OCI-LY3 (cell line): ENCODE data around the gene STAT5B.
"Not testable (repeated sequence)": the region's sequence is repeated elsewhere in the genome, so short reads cannot be mapped to it uniquely, and the experiment has no call there.

Source experiments
- H2AFZ ChIP-seq: fragments of 200-600, 300-600 bp; shearing (Covaris generic); 2 replicates; pipeline ENCODE4 v1.6.0; 2014; ENCODE audit warnings: antibody characterized with exemption, low read depth, low read length
- H3K27ac ChIP-seq: fragments of 200-600, 300-600 bp; sonication (generic); 2 replicates; pipeline ENCODE4 v1.5.1; 2014; ENCODE audit warnings: mild to moderate bottlenecking, low read length, moderate library complexity, mixed read lengths
- H3K27me3 ChIP-seq: fragments of 200-600, 300-600 bp; sonication (generic); 2 replicates; pipeline ENCODE4 v1.6.1; 2014; ENCODE audit warnings: low read depth, low read length, mixed read lengths
- H3K36me3 ChIP-seq: fragments of 200-600, 300-600 bp; sonication (generic); replicated peaks from 2 replicates; pipeline ENCODE3; 2014; ENCODE audit warnings: low read depth, low read length, mixed read lengths
- H3K4me1 ChIP-seq: fragments of 300-600, 200-600 bp; sonication (generic); 2 replicates; pipeline ENCODE4 v1.6.1; 2014; ENCODE audit warnings: low read length, mixed read lengths
- H3K4me2 ChIP-seq: fragments of 200-600, 300-600 bp; sonication (generic); 2 replicates; pipeline ENCODE4 v1.6.1; 2014; ENCODE audit warnings: low read length, mixed read lengths
- H3K4me3 ChIP-seq: fragments of 300-600, 200-600 bp; sonication (generic); 2 replicates; pipeline ENCODE4 v1.5.1; 2014; ENCODE audit warnings: antibody characterized with exemption, mild to moderate bottlenecking, low read length, moderate library complexity
- H3K79me2 ChIP-seq: fragments of 300-600, 200-600 bp; shearing (Covaris generic); 2 replicates; pipeline ENCODE4 v1.6.1; 2014; ENCODE audit warnings: mild to moderate bottlenecking, low read length, mixed read lengths
- H3K9ac ChIP-seq: fragments of 300-600, 200-600 bp; shearing (Covaris generic); 2 replicates; pipeline ENCODE4 v1.6.0; 2014; ENCODE audit warnings: mild to moderate bottlenecking, low read length, moderate library complexity
- H3K9me3 ChIP-seq: fragments of 200-600, 300-600 bp; shearing (Covaris generic); 2 replicates; pipeline ENCODE4 v1.6.1; 2014; ENCODE audit warnings: low read length, mixed read lengths; ENCODE audit not compliant: insufficient read depth
- H4K20me1 ChIP-seq: fragments of 200-600, 300-600 bp; sonication (generic); 2 replicates; pipeline ENCODE4 v1.6.1; 2016; ENCODE audit warnings: low read length, mixed read lengths; ENCODE audit not compliant: insufficient read depth
- CTCF ChIP-seq: fragments of 200-600, 300-600 bp; sonication (generic); IDR thresholded peaks from 2 replicates; pipeline ENCODE4 v1.5.1; 2014; ENCODE audit warnings: antibody characterized with exemption, low read length, low read depth
- EZH2phosphoT487 ChIP-seq: fragments of 200-600 bp; shearing (Covaris generic); IDR thresholded peaks from 2 replicates; pipeline ENCODE4 v1.6.1; 2018; ENCODE audit warnings: antibody characterized with exemption, mixed run types, low read depth

STAT5B gene

GRCh38 chr17:42210046-42210445 lies 66.1 kb downstream of the STAT5B start:
- TF ChIP-seq CTCF (no peak), EZH2phosphoT487 (no peak)

GRCh38 chr17:42206153-42206612 lies 70.0 kb downstream of the STAT5B start:
- not testable (repeated sequence) for H3K4me3 ChIP-seq, H3K79me2 ChIP-seq, H3K27me3 ChIP-seq, H3K4me2 ChIP-seq, H2AFZ ChIP-seq, H3K9me3 ChIP-seq, H3K4me1 ChIP-seq, H3K27ac ChIP-seq, H3K9ac ChIP-seq, H4K20me1 ChIP-seq
- peaks cover 54% of the 10 kb centered on the region for H3K36me3 ChIP-seq

More at GRCh38 chr17:42210046-42210445, 66.1 kb downstream of the STAT5B start:
- H3K27ac ChIP-seq: no peak overlapping the region
- no peaks in the 10 kb centered on the region for H3K9me3 ChIP-seq
- H3K27me3 ChIP-seq: no peaks in the 10 kb centered on the region
- no peak overlapping the region for H2AFZ ChIP-seq
- no peaks in the 10 kb centered on the region for H3K79me2 ChIP-seq
- peaks cover 52% of the 10 kb centered on the region for H3K36me3 ChIP-seq
- no peak overlapping the region for H3K9ac ChIP-seq
- H3K4me1 ChIP-seq: no peaks in the 10 kb centered on the region
- no peak overlapping the region for H3K4me3 ChIP-seq
- H3K4me2 ChIP-seq: no peak overlapping the region
- no peaks in the 10 kb centered on the region for H4K20me1 ChIP-seq

GRCh38 chr17:42203354-42203753 lies 72.8 kb downstream of the STAT5B start:
- Histone ChIP-seq H3K79me2 (no peaks in the 10 kb centered on the region), H3K36me3 (peaks cover 44% of the 10 kb centered on the region), H3K9ac (no peak overlapping the region), H3K4me1 (peaks cover 17% of the 10 kb centered on the region), H3K4me3 (no peak overlapping the region), H3K27me3 (no peaks in the 10 kb centered on the region), H4K20me1 (no peaks in the 10 kb centered on the region), H3K9me3 (no peaks in the 10 kb centered on the region), H3K4me2 (no peak overlapping the region), H2AFZ (no peak overlapping the region), H3K27ac (no peak overlapping the region)
- TF ChIP-seq CTCF (no peak), EZH2phosphoT487 (no peak)

- Histone ChIP-seq H3K27me3 (no peaks in the 10 kb centered on the region), H3K4me2 (no peak overlapping the region), H3K79me2 (no peaks in the 10 kb centered on the region), H3K4me1 (peaks cover 18% of the 10 kb centered on the region), H4K20me1 (no peaks in the 10 kb centered on the region), H2AFZ (no peak overlapping the region), H3K36me3 (peaks cover 46% of the 10 kb centered on the region), H3K9ac (no peak overlapping the region), H3K9me3 (no peaks in the 10 kb centered on the region), H3K4me3 (no peak overlapping the region), H3K27ac (no peak overlapping the region)
- no peak for TF ChIP-seq EZH2phosphoT487
- TF ChIP-seq CTCF: no peak
Observed at GRCh38 chr17:42202696-42203095, 73.5 kb downstream of the STAT5B start.

GRCh38 chr17:42202159-42202558 lies 74.0 kb downstream of the STAT5B start:
- Histone ChIP-seq H3K4me3 (no peak overlapping the region), H3K4me1 (peaks cover 18% of the 10 kb centered on the region), H4K20me1 (no peaks in the 10 kb centered on the region), H3K27me3 (no peaks in the 10 kb centered on the region), H3K27ac (no peak overlapping the region), H3K4me2 (no peak overlapping the region), H3K9ac (no peak overlapping the region), H3K36me3 (peaks cover 41% of the 10 kb centered on the region), H3K9me3 (no peaks in the 10 kb centered on the region), H3K79me2 (no peaks in the 10 kb centered on the region), H2AFZ (no peak overlapping the region)
- TF ChIP-seq EZH2phosphoT487 (no peak), CTCF (no peak)
